T follicular helper cell (primary cell): Measurements from ENCODE around the gene FOXP4.

Experiments used
- DNase-seq: peaks from one replicate; pipeline ENCODE4 v3.0.0-alpha.2; 2020; ENCODE audit warnings: low read depth

FOXP4 gene

DNA sequence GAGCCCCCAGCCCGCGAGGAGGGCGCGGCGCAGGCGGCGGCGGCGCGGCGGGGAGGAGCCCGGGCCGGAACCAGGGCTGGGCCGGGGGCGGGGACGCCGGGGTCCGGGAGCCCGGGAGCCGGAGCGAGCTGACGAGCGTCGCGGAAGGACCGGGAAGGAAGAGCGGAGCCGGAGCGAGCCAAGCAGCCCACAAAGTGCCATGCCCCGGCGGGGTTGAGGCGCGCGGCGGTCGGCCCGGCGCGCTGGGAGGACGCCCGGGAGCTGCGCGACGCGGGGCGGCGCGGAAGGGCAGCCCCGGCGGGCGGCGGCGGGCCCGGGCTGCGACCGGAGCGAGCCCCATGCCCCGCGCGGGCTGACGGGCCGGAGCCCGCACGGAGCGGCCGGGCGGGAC, 289 bp downstream of the FOXP4 start:
- peak; percentile 38 for DNase-seq

DNA sequence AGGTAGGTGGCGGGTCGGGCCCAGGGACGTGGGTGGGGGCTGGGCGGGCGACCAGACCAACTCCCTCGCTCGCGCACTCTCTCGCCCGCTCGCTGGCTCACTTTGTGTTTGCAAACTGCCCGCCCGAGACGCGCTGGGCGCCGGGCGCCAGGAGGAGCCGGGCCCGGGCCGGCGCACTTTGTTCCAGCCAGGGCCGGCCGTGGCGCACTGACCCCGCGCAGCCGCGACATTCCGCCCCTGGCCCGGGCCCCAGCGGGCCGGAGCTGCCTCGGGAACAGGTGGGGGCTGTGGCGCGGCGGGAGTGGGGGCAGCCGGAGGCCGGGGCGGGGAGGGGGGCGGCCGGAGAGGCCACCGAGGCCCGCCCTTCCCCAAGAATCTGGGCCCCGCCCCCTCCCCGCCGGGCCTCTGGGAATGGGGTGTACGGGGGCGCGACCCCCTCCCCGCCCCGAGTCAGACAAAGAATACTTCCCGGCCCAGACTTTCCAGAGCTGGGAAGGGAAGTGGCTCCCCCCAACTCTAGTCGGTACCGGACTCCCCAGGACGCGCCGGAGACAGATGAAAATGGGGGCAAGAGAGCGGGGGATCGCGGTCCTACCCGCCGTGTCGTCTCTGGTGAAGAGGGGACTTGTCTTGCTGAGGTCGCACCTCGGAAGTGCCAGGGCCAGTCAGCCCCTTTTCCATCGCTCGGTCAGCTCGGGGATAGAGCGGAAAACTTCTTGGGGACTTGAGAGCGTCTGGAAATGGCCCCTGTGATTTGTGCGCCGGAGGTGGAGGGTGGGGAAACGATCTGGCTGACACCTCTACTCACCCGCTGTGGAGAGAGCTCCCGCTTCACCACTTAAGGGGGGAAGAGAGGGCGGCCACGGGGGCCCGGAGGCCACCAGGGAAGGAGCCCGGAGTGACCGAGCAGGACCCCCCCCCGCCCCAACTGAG, 951 bp downstream of the FOXP4 start:
- DNase-seq = no peak

DNA sequence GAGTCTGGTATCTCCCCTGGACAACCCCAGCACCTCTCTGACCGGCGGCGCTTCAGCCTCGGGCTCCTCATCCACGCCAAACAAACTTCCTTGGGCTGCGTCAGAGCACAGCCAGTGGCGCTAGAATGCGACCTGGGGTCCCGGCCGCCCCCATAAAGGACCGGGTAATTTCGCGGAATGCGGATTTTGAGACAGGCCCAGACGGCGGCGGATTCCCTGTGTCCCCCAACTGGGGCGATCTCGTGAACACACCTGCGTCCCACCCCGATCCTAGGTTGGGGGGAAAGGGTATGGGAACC, 1.6 kb downstream of the FOXP4 start:
- DNase-seq = no peak

DNA sequence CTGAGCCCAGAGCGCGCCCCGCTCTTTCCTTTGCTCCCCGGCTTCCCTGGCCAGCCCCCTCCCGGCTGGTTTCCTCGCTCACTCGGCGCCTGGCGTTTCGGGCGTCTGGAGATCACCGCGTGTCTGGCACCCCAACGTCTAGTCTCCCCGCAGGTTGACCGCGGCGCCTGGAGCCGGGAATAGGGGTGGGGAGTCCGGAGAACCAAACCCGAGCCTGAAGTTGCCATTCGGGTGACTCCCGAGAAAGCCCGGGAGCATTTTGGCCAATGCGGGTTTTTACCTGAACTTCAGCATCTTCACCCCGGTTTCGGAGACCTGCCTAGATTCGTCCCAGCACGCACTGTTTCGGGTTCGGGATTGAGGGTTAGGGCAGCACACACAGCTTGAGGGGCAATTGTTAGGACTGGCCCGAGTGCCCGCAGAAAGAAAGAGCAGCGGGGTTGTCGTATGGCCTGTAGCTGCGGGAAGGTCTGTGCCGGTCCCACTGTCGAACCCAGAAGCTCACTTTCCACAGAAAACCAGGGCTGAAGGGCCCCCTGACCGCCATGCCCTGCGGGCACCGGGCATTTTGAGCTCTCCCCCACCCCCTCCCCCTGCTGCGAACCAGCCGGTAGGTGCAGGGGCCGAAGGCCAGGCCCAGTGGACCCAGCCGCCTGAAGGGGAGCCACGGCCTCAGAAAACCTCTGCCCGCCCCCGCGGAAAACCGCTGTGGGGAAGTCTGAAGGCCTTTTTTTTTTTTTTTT, 2.1 kb downstream of the FOXP4 start:
- DNase-seq = no peak

DNA sequence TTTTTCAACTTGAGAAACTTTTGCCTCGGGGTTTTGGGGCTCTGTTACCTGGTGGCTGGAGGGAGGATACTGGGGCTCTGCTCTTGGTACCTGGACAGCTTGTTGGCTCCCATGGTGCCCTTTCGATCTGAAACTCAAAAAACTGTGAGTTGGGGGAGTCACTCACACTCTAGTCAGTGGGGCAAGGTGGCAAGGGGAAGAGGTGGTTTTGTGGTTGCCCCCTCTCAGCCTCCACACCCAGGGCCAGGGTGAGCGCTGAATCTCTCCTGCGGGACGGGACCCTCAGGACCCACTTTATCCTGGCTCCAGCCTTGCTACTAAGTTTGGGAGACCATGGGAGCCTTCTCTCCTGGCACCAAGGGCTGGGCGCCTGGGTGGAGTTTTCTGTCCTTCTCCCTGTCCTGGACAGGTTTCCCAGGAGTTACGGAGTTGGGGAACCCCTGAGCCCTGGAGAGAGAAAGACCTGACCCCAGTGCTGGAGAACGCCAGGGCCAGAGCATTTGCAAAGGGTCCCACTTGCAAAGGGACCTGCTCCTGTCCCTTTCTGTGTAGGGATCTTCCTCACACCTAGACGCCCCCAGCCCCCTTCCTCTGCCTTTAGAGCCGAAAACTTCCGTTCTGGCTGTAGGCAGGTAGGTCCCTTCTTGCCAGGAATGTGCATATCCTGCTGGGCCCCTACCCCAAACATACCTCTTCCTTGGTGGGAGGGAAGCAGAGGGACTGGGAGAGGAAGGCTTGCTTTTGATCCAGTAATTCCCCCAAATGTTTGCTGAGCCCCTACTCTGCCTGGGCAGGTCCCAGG, 2.9 kb downstream of the FOXP4 start:
- DNase-seq = no peak

DNA sequence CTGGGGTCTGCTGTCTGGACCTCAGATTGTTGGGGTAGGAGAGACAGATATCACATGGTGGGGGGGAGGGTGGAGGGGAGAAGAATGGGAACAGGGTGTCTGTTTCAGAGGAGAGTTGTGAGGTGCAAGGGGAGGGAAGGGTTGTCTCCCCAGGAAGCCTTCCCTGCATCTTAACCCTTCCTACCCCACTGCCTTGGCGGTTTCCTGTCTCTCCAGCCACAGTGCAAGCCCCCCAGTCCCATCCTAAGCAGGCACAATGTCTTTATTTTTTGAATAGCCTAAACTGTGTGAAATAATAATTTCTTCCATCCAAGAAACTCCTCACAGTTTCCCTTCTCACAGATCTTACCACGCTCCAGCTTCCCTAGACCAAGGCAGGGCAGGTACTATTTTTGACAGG, 3.5 kb downstream of the FOXP4 start:
- no peak for DNase-seq

DNA sequence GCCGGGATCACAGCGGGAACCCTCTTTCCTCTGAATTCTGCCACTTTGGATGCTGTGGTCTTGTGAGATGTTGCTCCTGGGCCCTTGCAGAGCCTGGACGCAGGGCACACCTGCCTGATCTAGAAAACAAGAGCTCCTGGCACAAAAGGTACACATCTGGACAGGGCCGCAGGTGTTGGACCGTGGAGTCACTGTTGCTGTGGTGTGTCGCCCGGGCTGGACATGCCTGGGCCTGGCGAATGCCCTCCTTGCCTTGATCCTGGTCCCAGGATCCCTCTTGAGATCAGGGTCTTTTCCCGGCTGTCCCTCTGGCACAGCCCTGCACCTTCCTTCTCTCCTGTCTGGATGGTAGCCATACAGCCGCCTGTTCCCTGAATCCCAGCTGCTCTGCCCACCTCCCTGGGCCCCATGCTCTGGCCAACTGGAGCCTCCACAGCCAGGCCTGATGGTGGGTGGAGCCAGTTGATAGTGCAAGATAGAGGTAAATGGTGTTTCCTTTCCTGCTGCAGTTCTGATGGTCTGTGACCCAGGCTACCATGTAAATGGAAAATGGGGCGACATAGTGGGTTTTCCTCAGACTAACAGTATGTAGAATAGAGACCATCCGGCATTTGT, 5.0 kb downstream of the FOXP4 start:
- DNase-seq = no peak

DNA sequence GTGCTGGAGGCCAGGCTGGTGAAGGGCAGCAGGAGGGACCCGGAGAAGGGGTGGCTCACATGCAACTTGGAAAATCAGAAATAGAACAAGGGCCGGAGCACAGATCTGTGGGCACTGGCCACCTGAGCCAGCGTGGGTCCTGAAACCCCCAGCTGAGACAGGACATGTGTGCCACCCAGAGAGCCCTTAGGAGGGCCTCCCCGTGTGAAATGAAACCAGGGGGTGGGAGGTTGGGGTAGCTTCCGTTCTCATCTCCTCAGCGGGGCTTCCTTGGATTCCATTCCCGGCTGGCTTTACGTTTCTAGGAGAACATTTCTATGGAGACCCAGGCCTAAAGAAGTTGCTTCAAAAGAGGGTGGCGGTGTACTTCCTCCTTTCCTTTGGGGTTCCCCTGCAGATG, 5.7 kb downstream of the FOXP4 start:
- no peak for DNase-seq

DNA sequence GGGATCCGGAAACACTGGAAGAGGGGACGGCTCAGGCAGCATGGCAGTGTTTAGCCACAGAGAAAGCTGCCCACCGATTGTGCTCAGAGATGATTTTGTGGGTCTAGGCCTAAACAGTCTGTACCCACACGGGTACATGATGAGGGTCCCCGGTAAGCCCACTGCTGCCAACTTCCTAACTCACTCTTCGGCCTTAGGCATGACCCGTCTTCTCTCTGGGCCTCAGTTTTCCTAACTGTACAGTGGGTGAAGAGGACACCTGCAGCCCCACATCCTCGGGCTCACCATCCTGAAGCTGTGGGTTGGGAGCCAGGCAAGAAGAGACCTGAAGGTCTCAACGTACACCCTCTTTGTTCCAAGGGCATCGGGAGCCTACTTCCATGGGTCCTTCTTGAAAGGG, 6.5 kb downstream of the FOXP4 start:
- DNase-seq = no peak

DNA sequence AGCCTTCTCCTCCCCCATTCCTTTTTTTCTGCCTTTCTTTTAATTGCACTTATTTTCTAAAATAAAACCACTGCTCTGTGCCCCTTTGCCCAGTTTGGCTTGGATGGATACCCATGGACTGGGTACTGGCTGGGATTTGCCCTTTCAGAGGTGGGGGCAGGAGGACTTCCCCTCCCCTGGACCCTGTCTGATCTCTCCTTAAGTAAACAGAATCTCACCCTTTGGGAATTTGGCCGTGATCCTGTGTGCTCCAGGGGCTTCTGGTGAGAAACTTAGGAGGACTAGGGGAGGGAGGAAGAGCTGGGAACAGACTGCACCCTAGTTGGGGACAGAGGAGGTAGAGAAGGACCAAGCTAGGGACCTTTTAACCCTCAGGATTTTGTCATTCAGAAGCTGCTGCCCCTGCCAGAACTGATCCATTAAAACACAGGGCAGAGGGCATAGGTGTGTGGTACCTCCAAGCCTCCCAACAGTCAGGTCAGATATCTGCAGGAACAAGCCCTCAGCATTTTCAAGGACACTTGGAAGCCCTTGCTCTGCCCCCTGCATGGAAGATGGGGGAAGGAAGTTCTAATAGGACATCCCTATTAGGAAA, 7.3 kb downstream of the FOXP4 start:
- DNase-seq = no peak

DNA sequence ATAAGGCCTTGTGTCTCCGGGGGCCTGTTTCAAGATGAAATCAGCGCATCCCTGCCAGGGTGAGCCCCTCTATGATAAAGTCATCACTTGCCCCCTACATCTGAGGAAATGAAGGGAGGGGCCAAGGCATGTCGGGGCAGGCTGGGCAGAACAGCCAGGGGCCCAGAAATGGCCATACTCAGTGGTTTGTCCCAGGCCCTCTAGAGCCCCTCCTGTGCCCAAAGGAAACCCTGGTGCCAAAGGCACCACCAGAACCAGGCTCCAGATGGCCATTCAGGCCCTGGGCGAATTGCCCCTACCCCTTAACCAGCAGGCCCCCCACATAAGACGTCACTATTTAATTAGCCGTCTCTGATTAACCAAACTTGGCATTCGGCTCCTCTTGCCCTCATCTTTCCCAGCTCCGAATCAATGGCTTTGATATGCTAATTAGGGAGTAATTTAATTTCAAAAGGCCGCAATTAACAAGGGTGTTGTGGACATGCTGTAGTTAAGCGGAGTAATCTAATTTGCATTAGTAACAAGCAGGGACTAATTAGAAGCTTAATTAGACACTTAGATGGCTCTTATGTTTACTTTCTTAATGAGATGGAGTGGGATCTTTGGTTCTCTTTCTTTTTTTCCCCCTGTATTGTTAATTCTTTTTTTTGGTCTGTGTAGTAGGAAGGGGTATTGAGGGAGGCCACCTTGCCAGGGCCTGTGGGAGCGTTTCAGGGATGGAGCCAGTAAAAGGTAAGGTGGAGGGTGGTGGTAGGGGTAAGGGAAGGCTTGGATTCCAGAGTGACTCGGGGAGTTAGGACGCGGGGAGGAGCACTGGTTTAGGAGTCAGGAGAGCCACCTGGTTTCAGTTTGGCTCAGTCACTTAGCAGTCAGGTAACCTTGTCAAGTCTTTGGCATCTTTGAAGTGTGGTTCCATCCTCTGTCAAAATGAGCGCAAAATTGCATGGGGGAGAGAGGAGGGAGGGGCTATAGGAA, 9.4 kb downstream of the FOXP4 start:
- no peak for DNase-seq

DNA sequence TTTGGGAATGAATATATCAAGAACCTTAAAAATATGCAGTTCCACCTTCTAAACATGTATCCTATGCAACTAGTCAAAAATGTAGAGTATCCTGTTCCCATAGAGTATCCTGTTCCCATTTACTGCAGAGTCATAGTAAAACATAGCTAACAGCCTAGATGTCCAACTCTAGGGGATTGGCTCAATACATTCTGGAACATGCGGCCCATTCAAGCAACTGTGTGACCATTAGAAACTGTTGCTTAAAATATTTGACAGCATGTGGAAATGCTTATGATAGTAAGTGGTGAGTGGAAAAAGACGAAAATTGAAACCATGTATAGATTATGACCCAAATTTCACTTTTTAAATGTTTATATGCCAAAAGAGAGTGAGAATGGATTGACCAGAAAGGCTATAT, 11.2 kb downstream of the FOXP4 start:
- no peak for DNase-seq

DNA sequence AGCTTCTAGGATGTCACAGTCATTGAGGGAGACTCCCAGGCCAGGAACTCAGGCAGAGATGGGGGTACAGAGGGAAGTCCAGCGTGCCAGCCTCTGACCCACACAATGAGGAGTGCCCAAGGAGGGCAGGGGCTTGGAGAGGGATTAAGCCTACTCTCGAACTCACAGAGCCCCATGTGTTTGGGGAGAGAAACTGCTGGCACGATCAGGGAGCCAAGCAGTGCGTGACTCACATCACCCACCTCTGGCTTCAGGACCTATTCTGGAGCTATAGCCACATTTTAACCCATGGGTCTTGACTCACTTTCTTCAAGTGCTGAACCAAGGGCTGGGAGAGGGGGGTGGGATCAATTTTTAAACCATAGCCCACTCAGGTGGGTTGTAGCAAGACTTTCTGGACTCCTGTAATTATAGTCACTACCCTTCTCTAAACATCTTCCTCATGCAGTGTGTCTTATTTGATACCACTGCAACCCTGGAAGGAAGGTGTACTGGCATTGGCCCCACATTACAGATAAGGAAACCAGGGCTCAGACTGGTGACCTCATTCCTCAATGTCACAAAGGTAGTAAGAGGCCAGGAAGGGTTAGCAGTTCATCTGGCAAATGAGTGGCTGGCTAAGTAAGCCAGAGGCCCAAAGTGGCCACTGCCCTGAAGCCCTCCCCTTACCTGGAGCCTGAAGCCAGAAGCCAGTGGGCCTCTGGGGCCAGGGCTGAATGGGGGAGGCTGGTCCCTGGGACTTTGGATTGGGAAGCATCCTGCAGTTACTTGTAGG, 12.0 kb downstream of the FOXP4 start:
- no peak for DNase-seq

DNA sequence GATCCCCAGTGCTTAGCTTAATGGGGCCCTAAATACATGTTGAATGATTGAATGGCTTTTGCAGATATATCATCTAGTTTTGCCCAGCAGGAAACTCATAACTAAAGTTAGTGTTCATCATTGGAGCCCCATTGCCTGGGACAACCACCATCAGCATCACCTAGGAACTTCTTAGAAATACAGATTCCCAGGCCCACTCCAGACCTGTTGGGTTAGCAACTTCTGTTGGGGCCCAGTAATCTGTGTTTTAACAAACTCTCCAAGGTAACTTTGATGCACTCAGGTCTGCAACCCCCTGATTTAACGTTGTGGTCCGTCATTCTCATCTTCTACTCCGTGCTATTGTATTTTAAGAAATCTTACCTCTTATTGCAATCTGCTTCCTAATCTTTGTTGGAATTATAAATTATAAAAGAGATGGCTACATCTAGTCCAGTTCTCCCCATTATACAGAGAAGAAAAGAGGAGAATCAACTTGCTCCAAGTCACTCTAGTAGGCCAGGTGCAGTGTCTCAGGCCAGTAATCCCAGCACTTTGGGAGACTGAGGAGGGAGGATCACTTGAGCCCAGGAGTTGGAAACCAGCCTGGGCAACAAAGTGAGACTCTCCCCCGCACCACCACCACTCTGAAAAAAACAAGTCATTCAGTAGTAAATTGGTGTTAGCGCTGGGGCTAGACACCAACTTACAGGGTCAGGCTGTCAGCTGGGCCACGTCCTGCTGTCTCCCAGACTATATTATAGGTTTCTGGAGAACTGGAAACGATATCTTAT, 13.7 kb downstream of the FOXP4 start:
- DNase-seq = no peak

DNA sequence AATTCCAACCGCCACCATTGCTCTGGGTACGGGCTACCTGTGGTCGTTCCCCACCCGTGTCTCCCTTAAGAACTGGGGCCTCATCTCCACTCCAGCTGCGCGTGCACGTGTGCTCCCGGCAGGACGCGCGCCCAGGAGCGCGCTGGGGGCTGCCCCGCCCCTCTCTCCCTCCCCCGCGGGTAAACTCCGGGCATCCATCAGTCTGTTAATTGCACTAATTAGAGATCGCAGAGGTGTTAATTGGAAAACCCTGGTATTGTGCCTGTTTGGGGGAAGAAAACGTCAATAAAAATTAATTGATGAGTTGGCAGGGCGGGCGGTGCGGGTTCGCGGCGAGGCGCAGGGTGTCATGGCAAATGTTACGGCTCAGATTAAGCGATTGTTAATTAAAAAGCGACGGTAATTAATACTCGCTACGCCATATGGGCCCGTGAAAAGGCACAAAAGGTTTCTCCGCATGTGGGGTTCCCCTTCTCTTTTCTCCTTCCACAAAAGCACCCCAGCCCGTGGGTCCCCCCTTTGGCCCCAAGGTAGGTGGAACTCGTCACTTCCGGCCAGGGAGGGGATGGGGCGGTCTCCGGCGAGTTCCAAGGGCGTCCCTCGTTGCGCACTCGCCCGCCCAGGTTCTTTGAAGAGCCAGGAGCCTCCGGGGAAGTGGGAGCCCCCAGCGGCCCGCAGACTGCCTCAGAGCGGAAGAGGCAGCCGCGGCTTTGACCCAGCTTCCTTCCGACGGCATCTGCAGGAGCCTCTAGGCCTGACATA, 14.4 kb downstream of the FOXP4 start:
- DNase-seq = peak; percentile 80

DNA sequence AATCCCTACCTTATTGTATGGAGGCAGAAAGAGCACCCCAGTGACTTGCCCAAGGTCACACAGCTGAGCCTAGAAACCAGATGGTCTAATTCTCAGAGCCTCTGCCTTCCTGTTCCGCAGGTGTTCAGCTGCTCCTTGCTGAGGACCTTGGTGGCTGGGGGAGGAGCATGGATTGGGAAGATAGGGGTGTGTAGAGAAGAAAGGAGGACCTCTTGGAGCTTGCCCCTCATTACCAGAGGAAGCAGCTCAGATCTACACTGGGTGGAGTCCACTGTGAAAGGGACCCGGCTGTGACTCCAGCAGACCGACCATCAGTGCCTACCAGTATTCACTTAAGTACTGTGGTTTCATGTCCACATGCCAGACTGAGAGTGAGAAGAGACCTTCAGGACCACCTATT, 15.2 kb downstream of the FOXP4 start:
- DNase-seq = no peak

DNA sequence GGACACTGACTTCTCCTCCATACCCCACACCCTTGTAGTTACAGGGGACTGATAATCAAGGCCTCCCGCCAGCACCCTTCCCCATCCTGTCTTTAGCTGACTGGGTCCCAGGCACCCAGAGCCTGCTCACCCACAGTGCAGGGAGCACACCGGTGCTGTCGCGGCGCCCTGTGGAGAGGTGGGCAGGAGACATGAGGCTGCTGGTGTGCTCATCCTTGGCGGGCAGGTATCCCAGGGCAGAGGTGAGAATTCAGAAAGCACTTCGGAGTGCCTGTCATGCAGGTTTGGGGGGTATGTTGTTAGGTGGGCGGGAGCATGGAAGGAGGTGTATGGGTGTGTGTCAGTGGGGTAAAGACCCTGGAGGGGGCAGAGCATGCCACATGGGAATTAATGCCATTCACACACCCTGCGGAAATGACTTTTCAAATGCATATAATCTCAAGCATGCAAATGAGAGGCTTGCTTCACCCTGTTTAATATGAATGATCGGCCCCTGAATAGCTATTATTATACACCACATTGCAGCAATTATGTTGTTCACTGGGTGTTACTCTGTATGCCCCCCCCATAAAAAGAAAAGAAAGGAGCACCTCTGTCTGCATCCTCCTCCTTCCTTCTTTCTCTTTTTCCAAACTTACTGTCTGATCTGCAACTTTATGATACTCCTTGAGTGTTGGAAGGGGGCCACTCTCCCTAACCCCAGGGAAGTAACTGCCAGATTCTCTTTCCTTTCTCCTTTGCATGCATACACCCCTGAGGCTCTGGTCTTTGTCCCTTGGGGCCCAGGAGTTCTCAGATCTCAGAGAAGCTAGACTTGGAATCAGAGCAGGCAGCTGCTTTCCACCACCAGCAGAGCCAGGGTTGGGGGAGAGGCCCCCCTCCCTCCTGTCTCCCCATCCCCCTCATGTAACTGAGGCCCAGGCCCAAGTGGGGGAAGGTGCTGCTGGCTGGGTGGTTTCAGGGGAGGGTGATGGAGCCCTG, 16.0 kb downstream of the FOXP4 start:
- DNase-seq = no peak
